ENCODE results near the gene SIGLEC5. TPM values are rescaled to one million over a fixed set of nuclear protein-coding genes. Genes with fewer than 3 reads are reported as not detected.
"Not testable (repeated sequence)": the region's sequence is repeated elsewhere in the genome, so short reads cannot be mapped to it uniquely, and the experiment has no call there.

Gene SIGLEC5, protein sequence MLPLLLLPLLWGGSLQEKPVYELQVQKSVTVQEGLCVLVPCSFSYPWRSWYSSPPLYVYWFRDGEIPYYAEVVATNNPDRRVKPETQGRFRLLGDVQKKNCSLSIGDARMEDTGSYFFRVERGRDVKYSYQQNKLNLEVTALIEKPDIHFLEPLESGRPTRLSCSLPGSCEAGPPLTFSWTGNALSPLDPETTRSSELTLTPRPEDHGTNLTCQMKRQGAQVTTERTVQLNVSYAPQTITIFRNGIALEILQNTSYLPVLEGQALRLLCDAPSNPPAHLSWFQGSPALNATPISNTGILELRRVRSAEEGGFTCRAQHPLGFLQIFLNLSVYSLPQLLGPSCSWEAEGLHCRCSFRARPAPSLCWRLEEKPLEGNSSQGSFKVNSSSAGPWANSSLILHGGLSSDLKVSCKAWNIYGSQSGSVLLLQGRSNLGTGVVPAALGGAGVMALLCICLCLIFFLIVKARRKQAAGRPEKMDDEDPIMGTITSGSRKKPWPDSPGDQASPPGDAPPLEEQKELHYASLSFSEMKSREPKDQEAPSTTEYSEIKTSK
- total RNA-seq = under 1 TPM in 3 of 4 donors, not detected in 1; 0.27 to 0.92 (median 0.44) TPM

DNA sequence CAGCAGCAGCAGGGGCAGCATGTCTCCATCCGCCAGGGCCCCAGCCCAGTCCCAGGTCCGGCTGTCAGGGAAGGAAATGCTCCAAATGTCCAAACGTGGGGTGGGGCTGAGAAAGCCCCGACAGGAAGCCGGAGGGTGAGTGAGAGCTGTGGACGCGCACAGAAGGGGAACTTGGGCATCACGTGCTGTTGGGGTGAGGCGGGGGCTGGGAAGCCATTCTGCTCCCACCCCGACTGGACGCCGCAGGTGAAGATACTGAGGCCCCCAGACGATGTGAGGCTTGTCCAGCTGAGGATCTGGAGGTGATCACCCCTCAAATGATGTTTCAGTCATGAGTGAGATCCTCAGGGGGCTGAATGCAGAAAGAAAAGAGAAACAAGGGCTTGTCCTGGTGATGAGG is at the start of gene SIGLEC5:
TSS of gene SIGLEC5 (minus strand) at position 87 of the 400 bp plus-strand sequence. CDS start at position 21, 66 bp downstream.
- intact Hi-C loops (cut with DNase I); H3K4me3 ChIP-seq (replicated peaks in 1 of 3); H3K27me3 ChIP-seq; H3K36me3 ChIP-seq; DNase-seq; H3K4me1 ChIP-seq; H3K27ac ChIP-seq; H3K9me3 ChIP-seq: not testable (repeated sequence)
- WGBS, 2 donors = 57 to 74% methylated on average over 8 to 9 of the region's 13 CpGs

DNA sequence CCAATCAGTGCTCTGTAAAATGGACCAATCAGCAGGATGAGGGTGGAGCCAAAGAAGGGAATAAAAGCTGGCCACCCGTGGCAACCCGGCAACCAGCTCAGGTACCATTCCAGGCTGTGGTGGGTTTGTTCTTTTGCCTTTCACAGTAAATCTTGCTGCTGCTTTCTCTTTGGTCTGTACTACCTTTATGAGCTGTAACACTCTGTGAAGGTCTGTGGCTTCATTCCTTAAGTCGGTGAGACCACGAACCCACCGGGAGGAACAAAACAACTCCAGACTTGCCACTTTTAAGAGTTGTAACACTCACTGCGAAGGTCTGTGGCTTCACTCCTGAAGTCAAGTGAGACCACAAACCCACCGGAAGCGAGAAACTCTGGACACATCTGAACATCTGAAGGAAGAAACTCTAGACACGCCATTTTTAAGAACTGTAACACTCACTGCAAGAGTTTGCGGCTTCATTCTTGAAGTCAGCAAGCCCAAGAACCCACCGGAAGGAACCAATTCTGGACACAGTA is 46.4 kb upstream of the SIGLEC5 start:
- no peak for TF ChIP-seq POLR2A (IDR thresholded peaks at IDR 0.05)
- TF ChIP-seq, protein P1, sequence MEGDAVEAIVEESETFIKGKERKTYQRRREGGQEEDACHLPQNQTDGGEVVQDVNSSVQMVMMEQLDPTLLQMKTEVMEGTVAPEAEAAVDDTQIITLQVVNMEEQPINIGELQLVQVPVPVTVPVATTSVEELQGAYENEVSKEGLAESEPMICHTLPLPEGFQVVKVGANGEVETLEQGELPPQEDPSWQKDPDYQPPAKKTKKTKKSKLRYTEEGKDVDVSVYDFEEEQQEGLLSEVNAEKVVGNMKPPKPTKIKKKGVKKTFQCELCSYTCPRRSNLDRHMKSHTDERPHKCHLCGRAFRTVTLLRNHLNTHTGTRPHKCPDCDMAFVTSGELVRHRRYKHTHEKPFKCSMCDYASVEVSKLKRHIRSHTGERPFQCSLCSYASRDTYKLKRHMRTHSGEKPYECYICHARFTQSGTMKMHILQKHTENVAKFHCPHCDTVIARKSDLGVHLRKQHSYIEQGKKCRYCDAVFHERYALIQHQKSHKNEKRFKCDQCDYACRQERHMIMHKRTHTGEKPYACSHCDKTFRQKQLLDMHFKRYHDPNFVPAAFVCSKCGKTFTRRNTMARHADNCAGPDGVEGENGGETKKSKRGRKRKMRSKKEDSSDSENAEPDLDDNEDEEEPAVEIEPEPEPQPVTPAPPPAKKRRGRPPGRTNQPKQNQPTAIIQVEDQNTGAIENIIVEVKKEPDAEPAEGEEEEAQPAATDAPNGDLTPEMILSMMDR (IDR thresholded peaks at IDR 0.05) = no peak
- WGBS, 2 donors = 70 to 87% methylated on average over 11 of the region's 11 CpGs
- Histone ChIP-seq H3K36me3 (no peaks in the 10 kb centered on the region), H3K4me3 (replicated peaks in 1 of 3) (no peak overlapping the region), H3K9me3 (no peaks in the 10 kb centered on the region), H3K4me1 (no peaks in the 10 kb centered on the region), H3K27ac (no peak overlapping the region), H3K27me3 (no peaks in the 10 kb centered on the region)
- intact Hi-C loops (cut with DNase I) = no loop called here
- no peak for DNase-seq

DNA sequence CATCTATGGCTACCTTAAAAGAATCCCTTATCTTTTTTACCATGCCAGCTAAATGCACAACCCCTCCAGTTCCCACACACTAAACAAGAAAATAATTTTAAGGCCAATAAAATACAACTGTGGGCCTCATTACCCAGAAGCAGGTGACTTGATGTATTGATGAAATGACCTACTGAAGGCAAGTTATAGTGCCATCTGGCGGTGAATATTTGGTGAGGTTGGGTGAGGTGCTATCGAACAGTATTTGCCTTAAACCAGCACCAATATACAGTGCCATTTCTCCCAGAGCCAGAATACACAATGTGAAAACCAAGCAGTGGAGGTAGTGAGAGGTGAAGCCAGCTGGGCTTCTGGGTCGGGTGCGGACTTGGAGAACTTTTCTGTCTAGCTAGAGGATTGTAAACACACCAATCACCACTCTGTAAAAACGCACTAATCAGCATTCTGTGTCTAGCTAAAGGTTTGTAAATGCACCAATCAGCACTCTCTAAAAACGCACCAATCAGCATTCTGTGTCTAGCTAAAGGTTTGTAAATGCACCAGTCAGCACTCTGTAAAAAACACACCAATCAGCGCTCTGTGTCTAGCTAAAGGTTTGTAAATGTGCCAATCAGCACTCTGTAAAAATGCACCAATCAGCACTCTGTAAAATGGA is 45.8 kb upstream of the SIGLEC5 start:
- H3K36me3 ChIP-seq; H3K27ac ChIP-seq; H3K9me3 ChIP-seq; H3K27me3 ChIP-seq; H3K4me3 ChIP-seq (replicated peaks in 1 of 3); H3K4me1 ChIP-seq; intact Hi-C loops (cut with DNase I): not testable (repeated sequence)
- TF ChIP-seq, protein P1 (IDR thresholded peaks at IDR 0.05) = peak in 3 of 6 experiments; percentile 29 to 55 (median 33)
- 54 to 65% methylated on average over 7 of the region's 7 CpGs for WGBS, 2 donors
- DNase-seq = peak in 1 of 2 donors; percentile 3

DNA sequence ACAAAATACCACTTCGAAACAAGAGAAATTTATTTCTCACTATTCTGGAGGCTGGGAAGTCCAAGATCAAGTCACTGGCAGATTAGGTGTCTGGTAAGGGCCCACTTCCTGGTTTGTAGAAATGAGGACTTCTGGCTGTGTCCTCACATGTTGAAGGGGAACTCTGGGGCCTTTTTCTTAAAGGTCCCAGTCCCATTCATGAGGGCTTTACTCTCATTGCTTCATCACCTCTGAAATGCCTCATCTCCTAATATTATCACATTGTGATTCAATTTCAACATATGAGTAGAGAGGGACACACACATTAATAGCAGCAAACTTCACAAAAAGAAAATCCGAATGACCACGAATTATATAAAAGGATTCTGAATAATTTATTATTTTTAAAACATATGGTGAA is 38.0 kb upstream of the SIGLEC5 start:
- Histone ChIP-seq H3K9me3 (no peaks in the 10 kb centered on the region), H3K36me3 (no peaks in the 10 kb centered on the region), H3K4me3 (replicated peaks in 1 of 3) (no peak overlapping the region), H3K4me1 (no peaks in the 10 kb centered on the region), H3K27ac (no peak overlapping the region), H3K27me3 (no peaks in the 10 kb centered on the region)
- WGBS, 2 donors = 61 to 89% methylated on average over 3 of the region's 3 CpGs
- intact Hi-C loops (cut with DNase I) = no loop called here
- DNase-seq = no peak
- TF ChIP-seq, protein P1 (IDR thresholded peaks at IDR 0.05) = no peak
- no peak for TF ChIP-seq POLR2A (IDR thresholded peaks at IDR 0.05)

DNA sequence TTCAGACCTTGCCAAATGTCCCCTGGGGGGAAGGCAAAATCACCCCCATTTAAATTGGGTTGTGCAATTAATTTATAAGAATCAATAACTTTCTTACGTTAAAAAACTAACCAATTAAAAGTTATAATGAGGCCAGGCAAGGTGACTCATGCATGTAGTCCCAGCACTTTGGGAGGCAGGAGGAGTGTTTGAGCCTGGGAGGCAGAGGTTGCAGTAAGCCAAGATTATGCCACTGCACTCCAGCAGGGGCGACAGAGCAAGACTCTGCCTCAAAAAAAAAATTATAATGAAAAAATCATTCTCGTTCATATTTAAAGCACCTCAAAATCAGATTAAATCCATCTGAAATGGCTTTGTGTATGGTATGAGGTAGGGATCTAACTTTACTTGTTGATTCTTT is 34.8 kb upstream of the SIGLEC5 start:
- intact Hi-C loops (cut with DNase I) = no loop called here
- Histone ChIP-seq H3K27me3 (no peaks in the 10 kb centered on the region), H3K4me1 (no peaks in the 10 kb centered on the region), H3K9me3 (no peaks in the 10 kb centered on the region), H3K36me3 (no peaks in the 10 kb centered on the region), H3K27ac (no peak overlapping the region), H3K4me3 (replicated peaks in 1 of 3) (no peak overlapping the region)
- TF ChIP-seq, protein P1 (IDR thresholded peaks at IDR 0.05) = no peak
- TF ChIP-seq POLR2A (IDR thresholded peaks at IDR 0.05) = no peak
- WGBS, 2 donors = 63 to 68% methylated on average over 3 of the region's 3 CpGs
- DNase-seq = no peak
